NCI-H1417 (cell line): ENCODE results near the gene USB1.
A peak's percentile ranks its signal among the peaks of the same experiment; 100 is the strongest.
"Not testable (repeated sequence)": the region's sequence is repeated elsewhere in the genome, so short reads cannot be mapped to it uniquely, and the experiment has no call there.

Source experiments
- DNase-seq, 3 experiments: peaks; one replicate each; lab custom pipeline; 2025; lab: John Stamatoyannopoulos, UW

The USB1 gene

DNA sequence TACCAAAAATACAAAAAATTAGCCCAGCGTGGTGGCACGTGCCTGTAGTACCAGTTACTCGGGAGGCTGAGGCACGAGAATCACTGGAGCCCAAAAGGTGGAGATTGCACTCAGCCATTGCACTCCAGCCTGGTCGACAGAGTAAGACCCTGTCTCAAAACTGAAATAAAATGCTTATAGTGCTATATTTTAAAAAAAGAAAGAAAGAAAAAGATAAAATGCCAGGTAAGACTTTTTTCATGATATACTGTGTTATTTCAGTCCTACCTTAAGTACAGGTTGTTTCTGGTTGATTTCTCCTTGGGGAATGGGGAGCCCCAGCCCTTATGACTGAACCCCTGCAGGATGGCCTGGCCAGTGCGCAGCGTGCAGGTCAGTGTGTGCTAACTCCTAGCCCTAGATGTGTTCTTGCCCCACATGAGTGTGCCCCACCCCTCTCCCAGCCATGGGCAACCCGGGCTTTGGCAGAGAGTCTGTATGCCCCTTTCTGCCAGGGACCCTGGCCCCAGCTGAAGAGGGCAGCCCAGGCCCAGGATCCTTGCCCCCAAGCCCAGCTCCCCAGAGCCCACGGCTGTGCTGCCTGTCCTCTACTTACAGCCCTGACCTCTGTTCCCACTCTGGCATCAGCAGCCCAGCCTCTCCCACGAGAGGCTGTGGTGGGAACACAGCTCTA lies 31.6 kb upstream of the USB1 start:
- DNase-seq: no peak

DNA sequence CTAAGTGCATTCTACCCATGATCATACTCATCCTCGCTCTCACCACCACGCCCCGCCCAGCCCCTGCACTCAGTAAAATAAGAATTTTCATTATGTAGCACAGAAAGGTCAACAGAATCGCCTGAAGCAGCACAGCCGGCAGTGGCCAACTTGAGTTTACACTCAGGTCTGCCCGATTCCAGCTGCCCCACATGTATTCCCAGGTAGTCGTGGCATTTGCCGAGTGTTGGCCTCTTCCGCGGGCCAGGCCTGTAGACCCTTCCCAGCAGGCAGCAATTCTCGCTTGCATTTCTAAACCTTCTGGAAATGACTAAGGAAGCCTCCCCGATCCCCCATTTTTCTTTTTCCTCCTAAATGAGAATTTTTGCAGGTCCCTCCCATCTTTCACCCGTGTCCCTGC lies 30.9 kb upstream of the USB1 start:
- no peak for DNase-seq

DNA sequence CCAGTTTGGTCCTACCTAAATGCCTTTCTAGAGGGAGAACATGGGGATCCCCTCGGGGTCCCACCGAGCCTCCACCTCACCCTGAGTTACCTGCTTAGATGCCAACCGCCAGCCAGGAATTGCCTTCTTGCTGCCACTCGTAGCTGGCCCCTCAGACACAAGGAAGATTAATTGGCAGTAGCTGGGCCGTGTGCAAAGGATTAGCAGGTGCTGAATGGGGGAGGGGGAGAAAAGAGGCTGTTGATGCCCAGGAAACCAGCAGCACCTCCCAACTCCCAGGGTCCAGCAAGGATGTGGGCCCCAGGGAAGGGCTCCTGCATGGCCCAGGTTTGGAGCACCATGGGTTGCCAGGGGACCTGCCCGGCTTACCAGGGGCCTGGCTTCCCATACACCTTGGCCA lies 30.2 kb upstream of the USB1 start, which contains the start of gene CNGB1:
Gene CNGB1, minus strand, starts transcription at position 159 of the 400 bp plus-strand sequence. CDS start 3,842 bp downstream, outside the sequence.
- DNase-seq: peak; percentile 6 to 69 (median 31)

DNA sequence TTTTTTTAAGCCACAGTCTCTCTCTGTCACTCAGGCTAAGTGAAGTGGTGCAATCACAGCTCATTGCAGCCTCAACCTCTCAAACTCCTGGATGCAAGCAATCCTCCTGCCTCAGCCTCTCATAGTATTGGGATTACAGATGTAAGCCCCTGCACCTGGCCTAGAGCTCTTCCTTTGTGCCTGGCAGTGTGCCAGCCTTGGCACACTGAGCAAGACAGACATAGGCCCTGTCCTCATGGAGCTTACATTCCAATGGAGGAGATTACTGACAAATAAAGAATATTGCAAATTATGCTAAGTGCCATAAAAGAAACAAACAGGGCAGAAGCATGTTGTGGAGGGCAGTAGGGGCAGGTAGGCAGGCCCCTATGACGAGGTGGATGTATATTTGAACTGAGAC lies 29.4 kb upstream of the USB1 start:
- DNase-seq: no peak

DNA sequence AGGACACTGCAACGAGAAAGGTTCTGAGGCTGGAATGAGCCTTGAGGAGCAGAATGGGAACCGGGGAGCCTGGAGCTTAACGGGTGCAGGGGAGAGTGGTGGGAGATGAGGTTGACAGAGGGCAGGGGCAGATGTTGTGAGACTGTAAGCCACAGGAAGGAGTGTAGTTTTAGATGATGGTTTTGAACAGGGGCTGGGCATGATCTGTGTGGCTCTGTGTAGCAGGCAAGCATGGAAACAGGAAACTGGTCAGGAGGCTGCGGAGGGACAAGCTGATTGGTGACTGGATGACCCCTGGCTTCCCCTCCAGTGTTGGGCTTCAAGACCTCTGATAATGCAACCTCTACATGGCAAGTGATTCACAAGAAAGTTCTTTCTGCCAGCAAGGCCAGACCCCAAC lies 28.9 kb upstream of the USB1 start:
- no peak for DNase-seq

DNA sequence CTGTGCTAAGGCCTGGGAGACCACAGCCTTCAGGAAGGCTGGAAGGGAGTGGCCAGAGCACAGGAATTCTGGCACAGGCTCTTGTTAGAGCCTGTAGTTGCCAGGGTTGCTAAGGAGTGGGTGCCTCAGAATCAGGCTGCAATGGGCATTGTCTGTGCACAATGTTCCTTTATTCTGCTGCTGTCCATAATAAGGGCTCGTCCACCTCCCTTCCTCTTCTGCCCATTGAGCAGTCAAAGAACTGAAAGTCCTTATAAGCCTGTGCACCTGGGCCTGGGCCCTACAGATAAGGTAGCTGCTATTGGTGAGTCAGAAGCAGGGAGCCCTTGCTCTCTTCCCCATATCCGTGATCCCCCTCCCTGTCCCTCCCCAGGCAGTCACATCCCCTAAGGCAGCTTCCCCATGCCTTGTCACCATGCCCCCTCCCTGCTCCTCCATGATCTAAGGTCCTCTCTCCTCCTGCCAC lies 24.8 kb upstream of the USB1 start:
- no peak for DNase-seq

DNA sequence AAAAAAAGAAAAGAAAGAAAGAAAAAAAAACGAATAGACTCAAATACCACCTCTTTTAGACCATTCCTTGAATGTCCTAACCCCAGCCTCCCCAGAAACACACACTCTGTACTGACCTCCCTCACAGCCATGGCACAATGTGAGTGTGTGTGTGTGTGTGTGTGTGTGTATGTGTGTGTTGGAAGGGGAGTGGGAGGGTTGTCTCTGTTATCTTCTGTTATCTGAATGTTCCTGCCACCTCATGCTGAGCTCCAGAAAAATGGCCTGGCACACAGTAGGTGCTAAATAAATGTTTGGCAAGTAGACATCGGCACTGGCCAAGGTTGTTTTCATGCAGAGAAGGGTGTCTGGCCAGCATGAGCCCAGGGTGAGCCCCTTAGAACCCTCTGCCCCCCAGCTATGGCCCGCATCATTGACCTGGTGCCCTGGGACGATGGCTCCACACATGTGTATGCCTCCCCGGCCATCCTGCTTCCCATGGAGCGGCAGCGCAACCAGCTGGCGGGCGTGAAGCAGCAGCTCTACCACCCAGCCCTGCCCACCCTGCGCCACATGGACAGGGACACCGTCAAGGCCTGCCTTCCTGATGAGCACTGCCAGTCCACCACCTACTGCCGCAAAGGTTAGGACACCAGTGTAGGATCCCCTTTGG lies 23.7 kb upstream of the USB1 start:
- no peak for DNase-seq

DNA sequence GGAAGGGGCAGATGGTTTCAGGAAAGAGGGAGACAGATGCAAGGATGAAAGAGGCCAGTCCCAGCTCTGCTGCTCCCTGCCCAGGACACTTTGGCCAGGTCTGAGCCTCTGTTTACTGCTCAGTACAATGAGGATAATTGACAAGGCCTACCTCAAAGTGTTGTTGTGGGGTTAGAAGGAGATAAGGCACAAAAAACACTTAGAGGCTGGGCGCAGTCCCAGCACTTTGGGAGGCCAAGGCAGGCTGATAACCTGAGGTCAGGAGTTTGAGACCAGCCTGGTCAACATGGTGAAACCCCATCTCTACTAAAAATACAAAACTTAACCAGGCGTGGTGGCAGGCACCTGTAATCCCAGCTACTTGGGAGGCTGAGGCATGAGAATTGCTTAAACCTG lies 23.1 kb upstream of the USB1 start:
- DNase-seq: not testable (repeated sequence)

DNA sequence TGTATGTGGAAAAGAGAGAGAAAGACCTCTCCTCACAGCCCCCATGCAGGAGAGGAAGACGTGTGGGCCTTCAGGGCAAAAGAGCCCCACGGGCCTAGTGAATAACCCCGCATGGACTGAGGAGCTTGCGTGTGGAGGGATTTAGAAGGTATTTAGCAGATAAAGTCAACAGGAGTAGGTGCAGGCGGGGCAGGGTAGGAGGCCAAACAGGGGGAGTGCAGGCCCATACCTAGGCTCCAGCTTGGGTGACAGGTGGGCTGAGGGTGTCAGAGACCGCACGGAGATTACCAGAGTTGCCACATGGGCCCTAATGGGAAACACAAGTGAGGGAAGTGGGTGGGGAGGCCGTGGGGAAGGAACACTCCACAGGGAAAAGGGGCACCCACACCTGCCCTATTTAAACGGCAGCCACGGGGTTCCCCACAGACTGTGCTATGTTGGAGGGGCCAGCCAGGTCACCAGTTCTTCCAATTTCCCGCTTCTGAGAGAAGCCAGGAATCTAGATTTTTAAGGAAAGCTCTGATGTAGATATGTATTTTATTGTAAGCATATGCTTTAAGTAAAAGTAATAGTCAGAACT lies 22.1 kb upstream of the USB1 start:
- no peak for DNase-seq

DNA sequence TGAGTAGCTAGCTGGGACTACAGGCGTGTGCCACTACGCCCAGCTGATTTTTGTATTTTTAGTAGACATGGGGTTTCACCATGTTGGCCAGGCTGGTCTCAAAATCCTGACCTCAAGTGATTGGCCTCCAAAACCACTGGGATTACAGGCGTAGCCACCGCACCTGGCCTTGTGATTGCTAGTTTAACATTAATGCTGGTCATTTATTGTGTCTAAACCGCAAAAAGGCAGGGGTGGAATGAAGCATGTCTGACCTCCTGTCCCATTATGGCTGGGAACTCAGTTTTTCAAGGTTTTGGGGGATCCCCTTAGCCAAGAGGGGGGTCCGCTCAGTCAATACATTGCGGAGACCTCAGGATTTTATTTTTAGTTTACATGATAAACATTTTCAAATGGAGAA lies 19.6 kb upstream of the USB1 start:
- no peak for DNase-seq

DNA sequence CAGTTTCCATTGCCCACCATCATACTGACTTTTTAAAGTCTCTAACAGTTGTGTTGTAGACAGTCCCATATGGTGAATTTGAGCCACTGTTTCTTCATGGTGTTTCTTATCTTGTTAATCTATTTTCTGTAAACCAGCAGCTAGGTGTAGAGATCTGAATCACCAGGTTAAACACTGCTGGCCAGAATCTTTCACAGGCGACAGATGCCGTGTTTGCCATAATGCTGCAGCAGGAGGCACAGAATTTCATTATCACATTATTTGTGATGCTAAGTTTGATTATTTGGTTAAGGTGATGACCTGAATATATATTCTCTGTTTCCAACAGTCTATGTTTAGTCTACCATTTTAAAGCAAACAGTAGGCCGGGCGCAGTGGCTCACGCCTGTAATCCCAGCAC lies 18.8 kb upstream of the USB1 start:
- DNase-seq: no peak

DNA sequence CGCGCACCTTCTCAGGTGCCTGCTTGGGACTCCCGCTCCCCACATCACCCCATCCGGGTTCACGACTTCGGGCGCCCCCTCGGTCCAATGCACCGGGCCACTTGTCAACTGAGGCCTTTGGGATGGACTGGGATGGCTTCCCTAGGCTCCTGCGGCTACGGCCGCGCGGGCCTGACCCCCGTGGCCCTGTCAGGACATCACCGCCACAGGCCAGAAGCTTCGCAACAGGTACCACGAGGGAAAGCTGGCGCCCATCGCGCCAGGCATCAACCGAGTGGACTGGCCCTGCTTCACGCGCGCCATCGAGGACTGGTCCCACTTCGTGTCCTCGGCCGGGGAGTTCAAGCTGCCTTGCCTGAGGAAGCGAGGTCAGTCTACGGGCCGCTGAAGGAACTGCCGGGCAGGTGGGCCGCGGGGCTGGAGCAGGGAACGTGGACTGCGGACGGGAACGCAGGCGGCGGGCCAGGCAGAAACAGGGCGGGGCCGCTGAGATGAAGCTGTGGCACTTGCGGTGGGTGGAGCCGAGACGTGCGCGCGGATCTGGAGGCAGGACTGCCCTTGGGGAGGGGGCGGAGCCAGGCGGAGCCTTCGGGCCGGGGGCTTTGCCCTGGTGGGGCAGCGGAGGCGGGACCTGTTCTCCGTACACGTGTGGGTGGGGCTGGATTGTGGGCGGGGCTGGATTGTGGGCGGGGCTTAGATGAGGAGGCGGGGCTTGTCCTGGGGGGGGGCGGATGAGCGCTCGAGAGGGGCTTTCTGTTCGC lies 16.6 kb upstream of the USB1 start:
- DNase-seq: no peak

DNA sequence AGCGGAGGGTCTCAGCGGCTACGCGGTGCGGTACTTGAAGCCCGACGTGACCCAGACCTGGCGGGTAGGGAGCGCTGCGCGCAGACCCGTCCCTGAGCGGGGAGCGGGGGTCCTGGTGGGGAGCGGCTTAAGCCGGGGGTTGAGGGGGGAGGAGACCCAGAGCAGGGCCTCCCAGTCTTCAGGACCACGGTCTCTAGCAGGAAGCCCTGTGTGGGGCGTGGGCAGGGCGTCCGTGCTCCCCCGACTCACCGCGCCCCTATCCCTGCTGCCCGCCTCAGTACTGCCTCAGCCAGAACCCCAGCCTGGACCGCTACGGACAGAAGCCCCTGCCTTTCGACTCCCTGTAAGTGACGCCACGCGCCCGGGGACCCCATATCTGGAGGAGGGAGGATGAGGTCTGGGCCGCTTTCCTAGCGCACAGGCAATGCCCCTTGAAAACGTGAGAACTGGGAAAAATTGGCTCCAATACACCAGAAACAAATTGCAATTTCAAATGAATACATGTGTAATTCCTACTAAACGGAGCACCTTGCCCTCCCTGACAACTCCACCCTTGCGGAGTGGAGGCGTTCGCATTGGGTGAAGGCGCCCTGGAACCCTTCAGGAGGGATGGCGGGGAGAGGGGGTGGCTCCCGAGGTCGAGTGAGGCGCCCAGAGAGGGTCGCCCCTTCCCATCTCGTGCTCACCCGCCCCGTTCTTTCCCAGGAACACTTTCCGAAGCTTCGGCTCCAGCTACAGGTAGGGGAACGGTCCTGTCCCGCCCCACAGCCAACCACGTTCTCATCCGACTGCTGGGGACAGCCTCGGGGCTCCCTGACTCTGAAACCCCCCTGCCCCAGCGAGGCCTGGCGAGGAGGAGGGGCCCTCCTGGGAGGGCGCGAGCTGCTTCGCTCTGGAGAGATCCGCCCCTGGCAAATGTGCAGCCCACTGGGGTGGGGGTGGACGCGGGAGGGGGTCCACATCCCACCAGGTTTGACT lies 15.7 kb upstream of the USB1 start:
- DNase-seq: no peak

DNA sequence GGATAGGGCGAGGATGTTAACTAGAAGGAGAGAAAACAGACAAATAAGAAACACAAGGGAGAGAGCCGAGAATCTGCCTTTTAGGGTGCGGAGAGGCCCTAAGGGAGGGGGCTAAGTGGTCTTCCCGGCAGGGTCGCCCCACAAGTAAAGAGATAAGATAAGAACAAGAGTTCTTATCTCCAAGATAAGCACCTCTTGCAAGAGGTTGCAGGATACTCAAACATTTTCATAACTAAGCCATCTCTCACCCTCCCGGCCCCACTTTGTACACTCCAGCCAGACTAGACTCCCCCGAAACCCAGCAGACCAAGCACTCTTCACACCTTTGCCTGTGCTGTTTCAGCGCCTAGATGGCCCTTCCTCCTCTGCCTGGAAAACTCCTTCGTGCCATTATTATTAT lies 15.0 kb upstream of the USB1 start:
- no peak for DNase-seq

DNA sequence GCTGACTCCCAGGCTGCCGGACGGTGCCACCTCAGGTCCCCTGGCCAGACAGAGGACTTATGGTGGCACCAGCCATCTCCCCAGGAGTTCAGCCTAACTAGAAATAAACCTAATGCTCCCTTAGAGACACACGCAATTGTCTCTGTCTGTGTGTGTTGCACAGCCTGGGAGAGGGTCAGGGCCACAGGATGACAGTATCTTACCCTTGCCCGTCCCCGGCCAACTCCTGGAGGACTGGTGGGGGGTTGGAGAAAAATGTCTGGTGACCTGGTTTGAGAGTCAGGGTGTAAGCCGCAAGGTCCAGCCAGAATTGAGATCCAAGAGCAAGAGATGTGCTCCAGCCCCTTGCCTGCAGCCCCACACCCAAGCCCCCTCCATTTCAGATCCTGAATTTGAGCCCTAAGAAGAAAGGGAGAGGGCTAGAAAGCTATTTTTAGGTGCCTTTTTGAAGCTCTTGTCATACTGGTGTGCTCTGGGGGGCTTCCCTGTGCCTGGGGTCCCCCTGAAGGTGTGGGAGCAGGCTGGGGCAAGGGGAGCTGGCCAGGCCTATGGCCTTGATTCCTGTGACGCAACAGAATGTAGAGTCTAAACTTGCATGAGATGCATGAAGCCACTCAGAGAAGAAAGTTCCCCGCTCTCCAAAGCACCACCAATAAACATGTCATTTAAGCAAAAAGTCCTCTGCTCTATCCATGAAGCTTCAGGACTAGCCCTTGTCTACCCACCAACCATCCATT lies 13.6 kb upstream of the USB1 start:
- DNase-seq: no peak

DNA sequence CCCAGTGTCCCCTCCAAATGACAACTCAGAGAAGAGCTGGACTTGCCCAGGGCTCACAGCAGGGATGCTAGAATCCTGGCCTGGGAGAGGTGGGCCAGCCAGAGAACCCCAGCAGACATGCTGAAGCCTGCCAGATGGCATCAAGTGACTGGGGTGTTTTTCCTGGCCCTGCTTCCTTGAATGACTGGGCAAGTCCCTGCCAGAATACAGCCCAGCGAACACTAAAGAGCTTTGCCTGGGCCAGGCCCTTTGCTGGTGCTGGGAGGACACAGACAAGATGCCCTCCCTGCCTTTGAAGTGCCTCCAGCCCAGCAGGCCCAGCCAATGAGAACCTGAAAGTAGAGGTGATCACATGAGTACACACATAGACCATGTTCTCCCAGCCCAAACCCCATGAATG lies 12.3 kb upstream of the USB1 start:
- DNase-seq: peak in 2 of 3 experiments; percentile 15 to 21

DNA sequence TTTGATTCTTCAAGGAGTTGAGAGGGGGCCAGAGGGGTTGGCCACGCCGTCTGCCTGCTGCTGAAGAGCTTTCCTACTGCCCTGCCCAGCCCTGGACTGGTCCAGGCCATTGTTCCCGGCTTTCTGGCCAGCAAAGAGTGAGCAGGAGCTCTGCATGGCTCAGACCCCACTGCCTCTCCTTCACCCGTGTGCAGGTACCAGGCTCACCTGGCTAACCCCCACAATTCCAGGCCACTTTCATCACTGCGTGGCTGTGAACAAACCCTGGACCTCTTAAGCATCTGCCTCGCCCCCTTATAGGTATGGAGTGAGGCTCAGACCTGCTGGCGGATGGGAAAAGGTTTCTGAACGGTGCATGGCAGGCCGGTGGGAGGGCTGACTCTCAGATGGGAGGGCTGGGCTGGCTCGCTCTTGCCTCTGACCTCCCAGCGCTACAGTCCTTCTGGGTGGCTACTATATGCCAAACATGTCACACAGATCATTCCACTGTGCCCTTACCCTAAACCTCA lies 9.6 kb upstream of the USB1 start:
- DNase-seq: no peak

DNA sequence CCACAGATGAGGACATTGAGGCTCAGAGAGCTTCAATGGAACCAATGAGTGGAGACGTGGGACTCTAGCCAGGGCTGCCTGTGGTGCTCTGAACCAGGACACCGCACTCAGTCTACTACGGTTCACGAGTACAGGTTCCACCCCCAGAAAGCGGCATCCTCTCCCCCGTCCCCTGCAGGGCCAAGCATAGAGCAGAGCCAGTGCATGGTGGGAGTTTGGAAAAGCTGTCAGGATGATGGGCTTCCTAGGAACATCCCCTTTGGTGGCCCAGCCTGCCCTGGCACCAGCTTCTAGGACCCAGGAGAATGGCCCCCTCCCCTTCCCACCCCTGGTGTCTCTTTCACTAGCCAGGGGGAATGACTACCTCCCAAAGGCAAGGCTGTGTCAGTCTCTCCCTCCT lies 9.1 kb upstream of the USB1 start:
- no peak for DNase-seq

DNA sequence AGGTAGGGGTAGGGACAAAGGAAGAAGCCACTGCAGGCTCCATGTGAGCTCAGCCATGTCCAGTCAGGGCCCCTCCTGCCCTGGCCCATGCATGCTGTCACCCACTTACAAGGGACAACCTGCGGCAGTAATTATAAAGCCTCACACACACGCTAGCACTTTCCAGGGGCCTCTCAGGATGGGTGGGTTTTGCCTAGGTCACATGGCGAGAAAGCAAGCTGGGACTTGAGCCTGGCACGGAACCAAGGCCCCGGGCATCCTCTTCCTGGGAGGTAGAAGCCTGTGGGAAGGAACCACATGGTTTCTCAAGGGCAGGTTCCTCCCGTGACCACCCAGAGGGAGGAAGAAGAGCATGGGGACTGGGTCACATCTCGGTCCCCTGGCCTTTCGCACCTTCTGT lies 7.8 kb upstream of the USB1 start:
- DNase-seq: peak in 2 of 3 experiments; percentile 56 to 85

DNA sequence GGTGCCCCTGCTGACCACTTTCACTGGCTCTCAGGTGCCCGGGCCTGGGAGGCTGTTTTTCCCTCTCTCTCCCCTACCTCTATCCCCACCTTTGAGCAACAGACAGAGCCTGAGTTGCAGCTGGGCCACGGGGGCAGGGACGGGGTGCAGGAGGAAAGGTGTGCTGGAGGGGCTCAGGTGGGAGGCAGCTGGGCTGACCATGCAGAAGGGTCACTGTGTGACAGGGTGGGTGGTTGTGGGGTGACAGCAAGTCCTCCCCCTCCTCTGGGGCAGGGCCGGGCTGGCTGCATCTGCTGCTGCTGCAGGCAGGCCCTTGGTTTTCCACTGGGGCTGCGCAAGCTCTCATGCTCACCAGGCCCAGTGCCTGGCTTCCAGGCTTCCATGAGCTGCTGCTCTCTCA lies 7.3 kb upstream of the USB1 start:
- DNase-seq: no peak

DNA sequence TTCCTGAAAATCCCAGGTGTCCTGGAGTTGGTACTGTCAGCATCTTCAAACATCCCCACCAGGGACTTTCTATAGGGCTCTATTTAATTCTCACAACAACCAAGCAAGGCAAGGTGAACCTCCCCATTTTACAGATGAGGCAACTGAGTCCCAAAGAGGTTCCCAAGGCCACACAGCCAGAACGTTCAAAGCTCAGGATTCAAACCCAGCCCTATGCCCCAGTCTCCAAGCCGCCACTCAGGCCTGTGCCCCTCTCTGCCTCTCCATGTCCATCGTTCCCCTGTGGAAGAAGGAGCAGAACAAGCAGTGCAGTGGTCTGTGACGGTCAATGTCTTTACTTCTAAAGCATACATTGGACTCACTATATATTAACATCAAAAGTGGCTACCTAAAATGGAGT lies 6.8 kb upstream of the USB1 start:
- DNase-seq: no peak
